Smooth muscle cell of the brain vasculature (primary cell): ENCODE measurements around the gene UGT2B7.

Experiments used
- DNase-seq: peaks from one replicate; pipeline ENCODE4 v3.0.0-alpha.2; 2012; ENCODE audit warnings: low read depth, low spot score

Gene UGT2B7

DNA sequence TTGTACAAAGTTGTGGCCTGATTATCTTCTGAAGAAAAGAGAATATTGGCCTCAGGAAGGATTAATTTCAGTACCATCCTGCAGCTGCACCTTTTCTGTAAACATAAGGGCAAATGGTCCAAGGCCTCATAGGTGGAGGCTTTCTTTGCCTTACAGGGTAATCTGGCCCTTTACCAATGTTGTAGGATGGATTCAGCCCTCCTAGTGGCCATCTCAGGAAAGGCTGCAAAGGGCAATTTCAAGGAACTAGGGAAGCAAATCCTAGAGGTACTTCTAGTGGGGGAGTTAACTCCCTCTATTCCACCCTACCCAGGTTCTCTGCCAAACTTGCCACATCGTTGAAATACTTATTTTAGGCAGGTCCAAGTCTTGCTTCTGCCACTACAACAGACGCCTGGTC lies 60.6 kb downstream of the UGT2B7 start:
- DNase-seq = no peak
